COLO668 (cell line): Measurements from ENCODE around the gene FKBP5.
"Not testable (repeated sequence)": the region's sequence is repeated elsewhere in the genome, so short reads cannot be mapped to it uniquely, and the experiment has no call there.

ENCODE experiments used
- DNase-seq: peaks from one replicate; lab custom pipeline; 2025; ENCODE audit not compliant: unreplicated experiment; lab: John Stamatoyannopoulos, UW

The FKBP5 gene

DNA sequence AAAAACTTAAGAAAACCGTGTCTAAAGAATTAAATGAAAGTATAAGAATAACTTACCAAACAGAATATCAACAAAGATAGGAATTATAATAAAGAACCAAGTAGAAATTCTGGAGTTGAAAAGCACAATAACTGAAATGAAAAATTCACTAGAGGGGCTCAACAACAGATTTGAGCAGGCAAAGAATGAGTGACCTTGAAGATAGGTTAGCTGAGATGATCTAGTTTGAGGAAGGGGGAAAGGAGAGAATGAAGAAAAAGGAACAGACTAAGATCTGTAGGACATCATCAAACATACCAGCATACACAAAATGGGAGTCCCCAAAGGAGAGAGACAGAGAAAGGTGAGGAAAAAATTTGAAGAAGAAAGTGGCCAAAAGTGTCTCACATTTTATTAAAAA lies 138.3 kb downstream of the FKBP5 start:
- no peak for DNase-seq

DNA sequence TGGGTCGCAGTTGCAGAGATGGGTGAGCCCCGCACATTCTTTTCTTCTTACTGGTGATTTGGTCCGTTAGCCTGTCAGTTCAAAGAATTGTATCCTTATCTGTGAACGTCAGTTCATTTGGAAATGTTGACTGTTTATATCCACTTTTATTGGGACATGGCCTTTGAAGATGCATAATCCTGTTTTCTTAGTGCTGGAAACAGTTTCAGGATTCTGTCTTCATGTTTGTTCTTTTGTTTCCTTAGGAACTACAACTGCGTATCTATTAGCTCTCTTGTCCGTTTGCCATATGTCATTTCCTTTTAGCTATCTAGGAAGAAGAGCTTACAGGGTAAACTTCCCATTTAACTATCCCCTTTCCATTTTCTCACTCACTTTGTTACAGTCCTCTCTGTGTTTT lies 141.0 kb downstream of the FKBP5 start:
- DNase-seq: no peak

GRCh38 chr6:35544769-35545361 lies 143.8 kb downstream of the FKBP5 start:
- DNase-seq: no peak

DNA sequence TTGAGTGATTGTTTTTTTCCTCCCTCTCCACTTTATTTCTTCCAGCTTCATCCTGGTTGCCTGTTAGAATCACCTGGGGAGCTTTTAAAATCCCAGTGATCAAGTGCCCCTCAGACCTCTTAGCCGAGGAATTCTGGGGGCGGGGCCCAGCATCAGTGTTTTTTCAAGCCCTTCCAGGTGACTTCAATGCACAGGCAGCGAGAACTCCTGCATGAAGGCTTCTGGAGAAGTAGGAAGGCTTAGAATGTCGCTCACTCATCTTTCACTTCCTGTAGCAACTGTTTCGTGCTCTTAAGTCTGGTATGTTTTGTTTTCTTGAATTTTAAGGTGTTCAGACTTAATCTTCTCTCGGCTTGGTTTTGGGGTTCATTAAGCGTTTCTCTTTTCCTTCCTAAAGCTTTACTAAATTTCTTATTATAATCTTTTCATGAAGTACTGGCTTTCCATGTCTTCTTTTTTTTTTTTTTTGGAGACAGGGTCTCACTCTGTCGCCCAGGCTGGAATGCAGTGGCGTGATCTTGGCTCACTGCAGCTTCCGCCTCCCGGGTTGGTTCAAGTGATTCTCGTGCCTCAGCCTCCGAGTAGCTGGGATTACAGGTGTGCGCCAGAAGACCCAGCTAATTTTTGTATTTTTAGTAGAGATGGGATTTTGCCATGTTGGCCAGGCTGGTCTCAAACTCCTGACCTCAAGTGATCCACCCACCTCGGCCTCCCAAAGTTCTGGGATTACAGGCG lies 145.1 kb downstream of the FKBP5 start:
- no peak for DNase-seq

GRCh38 chr6:35541836-35542235 lies 146.9 kb downstream of the FKBP5 start:
- DNase-seq: no peak

GRCh38 chr6:35539223-35539622 lies 149.5 kb downstream of the FKBP5 start:
- DNase-seq: no peak

GRCh38 chr6:35535847-35536246 lies 152.9 kb downstream of the FKBP5 start:
- not testable (repeated sequence) for DNase-seq

DNA sequence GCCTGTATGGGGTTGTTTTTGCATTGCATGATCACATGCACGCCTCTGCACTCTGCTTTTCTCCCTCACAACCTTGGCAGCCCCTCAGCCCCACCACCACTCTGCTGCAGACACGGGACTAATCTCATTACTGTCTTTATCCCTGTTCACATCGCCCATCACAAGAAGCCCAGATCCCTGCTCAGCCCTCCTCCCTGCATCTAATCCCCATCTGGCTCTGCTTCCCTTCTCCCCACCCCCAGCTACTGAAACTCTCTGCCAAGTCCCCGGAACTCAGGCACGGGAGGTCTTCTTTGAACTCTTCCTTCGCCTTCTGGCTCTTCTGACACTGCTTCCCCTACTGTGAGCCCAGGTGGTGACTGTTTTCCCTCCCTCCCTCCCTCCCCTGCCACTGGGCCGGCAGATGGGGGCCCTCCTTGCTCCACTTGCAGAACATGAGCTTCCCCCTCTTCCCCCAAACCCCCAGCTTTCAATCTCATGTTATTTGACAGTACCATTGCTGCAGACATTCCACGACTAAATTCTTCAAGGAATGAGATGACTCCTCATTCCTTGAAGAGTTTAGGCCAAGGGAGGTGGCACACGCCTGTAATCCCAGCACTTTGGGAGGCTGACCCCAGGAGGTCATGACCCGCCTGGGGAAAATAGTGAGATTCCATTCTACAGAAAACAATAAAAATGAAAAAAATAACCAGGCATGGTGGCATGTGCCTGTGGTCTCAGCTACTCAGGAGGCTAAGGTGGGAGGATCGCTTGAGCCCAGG lies 154.1 kb downstream of the FKBP5 start:
- no peak for DNase-seq

DNA sequence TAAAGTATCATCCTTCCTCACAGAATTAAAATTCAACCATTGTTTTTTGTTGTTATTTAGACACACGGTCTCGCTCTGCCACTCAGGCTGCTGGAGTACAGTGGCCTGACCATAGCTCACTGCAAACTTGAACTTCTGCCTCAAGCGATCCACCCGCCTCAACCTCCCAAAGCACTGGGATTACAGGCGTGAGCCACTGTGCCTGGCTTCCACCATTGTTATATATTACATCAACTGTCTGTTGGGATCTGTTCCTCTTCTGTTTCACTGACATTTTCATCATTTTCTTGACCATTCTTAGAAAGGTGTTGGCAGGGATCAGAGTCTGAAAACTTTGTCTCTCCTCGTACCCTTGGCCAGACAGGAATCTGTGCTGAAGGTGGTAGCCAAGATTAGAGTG lies 154.7 kb downstream of the FKBP5 start:
- DNase-seq: no peak

- no peak for DNase-seq
Observed at GRCh38 chr6:35532126-35532525, 156.6 kb downstream of the FKBP5 start.

- no peak for DNase-seq
Observed at GRCh38 chr6:35524380-35525020, 164.2 kb downstream of the FKBP5 start.
